Adrenal gland (tissue), 5 donors: ENCODE data around the gene CFL1.

Experiments used
- POLR2A ChIP-seq, 2 donors: fragments of 450-650 bp; IDR thresholded peaks; one replicate each; pipeline ENCODE4 v1.6.1; 2017; ENCODE audit warnings: antibody characterized with exemption in 2 of 2, mild to moderate bottlenecking in 2 of 2, moderate library complexity in 1 of 2
- TF ChIP-seq, protein P1 (sequence below), 6 experiments: fragments of 450-650 bp in 4 of 6; fragments of 200-600 bp in 2 of 6; sonication (generic) in 1 of 6; IDR thresholded peaks; 1 replicate in 5 of 6; 2 replicates in 1 of 6; pipeline versions ENCODE4 v1.5.1 to v1.8.0; 2016 to 2021; ENCODE audit warnings: antibody characterized with exemption in 6 of 6, mild to moderate bottlenecking in 2 of 6, moderate library complexity in 1 of 6
- donor health status: DM: no; HTN: no; CAD: no.

DNA sequence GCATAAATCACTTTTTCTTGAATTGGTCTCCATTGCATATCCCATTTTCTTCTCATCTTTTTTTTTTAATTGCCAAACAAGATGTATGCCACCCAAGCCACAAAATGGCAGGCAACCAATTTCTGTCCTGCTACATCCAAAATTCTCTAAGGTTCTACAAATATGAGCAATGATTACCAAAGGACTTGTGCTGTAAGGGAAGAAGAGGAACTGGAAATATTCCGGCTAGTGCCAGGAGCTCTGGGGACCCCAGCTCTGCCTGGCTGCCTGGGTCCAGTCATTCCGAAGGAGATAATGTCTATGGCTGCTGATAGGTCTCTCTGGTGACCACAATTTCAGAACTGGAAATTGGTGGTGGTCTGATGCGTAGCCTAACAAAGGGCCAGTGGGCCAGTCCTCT lies 41.3 kb downstream of the CFL1 start:
- TF ChIP-seq, protein P1, sequence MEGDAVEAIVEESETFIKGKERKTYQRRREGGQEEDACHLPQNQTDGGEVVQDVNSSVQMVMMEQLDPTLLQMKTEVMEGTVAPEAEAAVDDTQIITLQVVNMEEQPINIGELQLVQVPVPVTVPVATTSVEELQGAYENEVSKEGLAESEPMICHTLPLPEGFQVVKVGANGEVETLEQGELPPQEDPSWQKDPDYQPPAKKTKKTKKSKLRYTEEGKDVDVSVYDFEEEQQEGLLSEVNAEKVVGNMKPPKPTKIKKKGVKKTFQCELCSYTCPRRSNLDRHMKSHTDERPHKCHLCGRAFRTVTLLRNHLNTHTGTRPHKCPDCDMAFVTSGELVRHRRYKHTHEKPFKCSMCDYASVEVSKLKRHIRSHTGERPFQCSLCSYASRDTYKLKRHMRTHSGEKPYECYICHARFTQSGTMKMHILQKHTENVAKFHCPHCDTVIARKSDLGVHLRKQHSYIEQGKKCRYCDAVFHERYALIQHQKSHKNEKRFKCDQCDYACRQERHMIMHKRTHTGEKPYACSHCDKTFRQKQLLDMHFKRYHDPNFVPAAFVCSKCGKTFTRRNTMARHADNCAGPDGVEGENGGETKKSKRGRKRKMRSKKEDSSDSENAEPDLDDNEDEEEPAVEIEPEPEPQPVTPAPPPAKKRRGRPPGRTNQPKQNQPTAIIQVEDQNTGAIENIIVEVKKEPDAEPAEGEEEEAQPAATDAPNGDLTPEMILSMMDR (IDR thresholded peaks at IDR 0.05) = no peak
- TF ChIP-seq POLR2A (IDR thresholded peaks at IDR 0.05) = no peak
